Posterior vena cava (tissue), 2 donors: ENCODE measurements around the gene KLF15. TPM values are rescaled to one million over a fixed set of nuclear protein-coding genes. Genes with fewer than 3 reads are reported as not detected.
A peak's percentile ranks its signal among the peaks of the same experiment; 100 is the strongest.

Source experiments
- DNase-seq: peaks from one replicate; pipeline ENCODE4 v3.0.0-alpha.2; 2020; ENCODE audit warnings: low spot score
- intact Hi-C, 2 donors: fragments of 100-400 bp; cut with DNase I; formaldehyde crosslinking; loops; one replicate each; pipeline versions ENCODE4 v1.14.1 to v1.14.2; 2022 to 2023
- total RNA-seq, 2 donors: library from RNA; stranded (reverse); fragmentation: NEBNext Ultra II Directional; extraction: Animal tissue kit (Norgen Biotek cat#: 25700); gene quantifications; one replicate each; pipeline ENCODE4 v1.2.1, GENCODE V29; 2021
- donor health status: DM: yes; HTN: yes; CAD: no.
- donor health status: DM: yes; HTN: yes; CAD: no.

Gene KLF15
- total RNA-seq, 2 donors from 2014 or later: 10.6 to 15.5 TPM

- intact Hi-C loops: no loop called here
- peak; percentile 26 for DNase-seq
These were observed 56.3 kb downstream of the KLF15 start for GRCh38 chr3:126300761-126301481.

- intact Hi-C loops: no loop called here
- peak; percentile 60 for DNase-seq
These were observed 57.0 kb downstream of the KLF15 start for GRCh38 chr3:126300001-126300760.

- DNase-seq: no peak
- intact Hi-C loops: no loop called here
These were observed 61.7 kb downstream of the KLF15 start for GRCh38 chr3:126295407-126295939.

GRCh38 chr3:126294211-126294808 lies 62.9 kb downstream of the KLF15 start:
- intact Hi-C loops: no loop called here
- DNase-seq: no peak

GRCh38 chr3:126293370-126294082 lies 63.7 kb downstream of the KLF15 start:
- no peak for DNase-seq
- intact Hi-C loops: no loop called here

Other genes starting within 250 kb of the KLF15 start
- gene ALDH1L1, start 176.8 kb downstream of the KLF15 start, total RNA-seq: 10 to 100 TPM in 1 of 2 donors, 1 to 10 TPM in 1; 5.6 to 12.4 TPM
- not detected for gene CFAP100, start 37.5 kb upstream of the KLF15 start, total RNA-seq
- gene ZXDC, start 118.5 kb upstream of the KLF15 start, total RNA-seq: 10 to 100 TPM; 26.8 to 26.9 TPM
- not detected for gene UROC1, start 160.4 kb upstream of the KLF15 start, total RNA-seq
- under 1 TPM; 0.86 to 0.88 TPM for gene CHST13, start 166.7 kb upstream of the KLF15 start, total RNA-seq
- not detected for gene C3orf22, start 201.5 kb upstream of the KLF15 start, total RNA-seq